ENCODE results near the gene FAM156B.
"Not testable (repeated sequence)": the region's sequence is repeated elsewhere in the genome, so short reads cannot be mapped to it uniquely, and the experiment has no call there.

The FAM156B gene

DNA sequence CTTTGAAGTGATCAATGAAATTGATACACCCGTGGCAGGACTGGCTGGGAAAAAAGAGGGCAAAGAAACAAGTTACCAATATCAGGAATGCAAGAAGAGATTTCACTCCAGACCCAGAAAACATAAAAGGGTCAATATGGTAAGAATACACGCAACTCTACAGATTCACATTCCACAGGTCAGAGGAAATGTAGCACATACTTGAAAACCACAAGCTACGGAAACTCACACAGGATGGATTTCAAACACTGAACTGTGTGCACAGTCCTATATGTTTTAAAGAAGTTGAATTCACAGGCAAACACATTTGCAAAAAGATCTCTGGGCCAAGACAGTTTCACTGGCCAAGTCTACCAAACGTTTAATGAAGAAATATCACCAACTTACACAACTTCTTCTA lies 52.2 kb downstream of the FAM156B start:
- not testable (repeated sequence) for H3K36me3 ChIP-seq (ENCODE audit: control insufficient read depth, insufficient read depth, low read length); H3K9me3 ChIP-seq (ENCODE audit: control insufficient read depth, insufficient read depth, low read length); DNase-seq (ENCODE audit: low read depth, low spot score); H3K4me1 ChIP-seq (ENCODE audit: control insufficient read depth, insufficient read depth, low read length); H3K27me3 ChIP-seq (ENCODE audit: control insufficient read depth, insufficient read depth, low read length); H3K4me3 ChIP-seq (ENCODE audit: low read length); H3K27ac ChIP-seq (ENCODE audit: low read length)
- no CpG with 5 or more reads among the region's 4 CpGs for WGBS (ENCODE audit: insufficient coverage, insufficient read length)

GRCh38 chrX:52949884-52950283 lies 52.8 kb downstream of the FAM156B start:
- no CpG with 5 or more reads among the region's 10 CpGs for WGBS (ENCODE audit: insufficient coverage, insufficient read length)
- not testable (repeated sequence) for H3K9me3 ChIP-seq (ENCODE audit: control insufficient read depth, insufficient read depth, low read length); DNase-seq (ENCODE audit: low read depth, low spot score); H3K4me3 ChIP-seq (ENCODE audit: low read length); H3K27me3 ChIP-seq (ENCODE audit: control insufficient read depth, insufficient read depth, low read length); H3K4me1 ChIP-seq (ENCODE audit: control insufficient read depth, insufficient read depth, low read length); H3K36me3 ChIP-seq (ENCODE audit: control insufficient read depth, insufficient read depth, low read length); H3K27ac ChIP-seq (ENCODE audit: low read length)
